A549 (cell line): Measurements from ENCODE around the gene MAML3.
A peak's percentile ranks its signal among the peaks of the same experiment; 100 is the strongest.

Experiments
- BHLHE40 ChIP-seq: IDR thresholded peaks from 2 replicates; pipeline ENCODE4 v1.6.1; 2012; ENCODE audit warnings: low read depth, low read length, inconsistent platforms
- CTCF ChIP-seq: fragments of >200 bp; sonication (Bioruptor Twin); formaldehyde crosslinking; IDR thresholded peaks from 3 replicates; pipeline ENCODE4 v1.5.1; 2016
- EP300 ChIP-seq, 2 experiments: fragments of >200 bp; sonication (Bioruptor Twin); formaldehyde crosslinking; IDR thresholded peaks; 2 replicates in 1 of 2; 3 replicates in 1 of 2; pipeline ENCODE4 v1.6.1; 2016 to 2017
- HOXA7 ChIP-seq: fragments of 250-450 bp; sonication (Bioruptor Pico); IDR thresholded peaks from 2 replicates; pipeline ENCODE4 v1.5.0; 2020; ENCODE audit warnings: mild to moderate bottlenecking, moderate library complexity
- MAFK ChIP-seq: fragments of 450-650 bp; IDR thresholded peaks from 2 replicates; pipeline ENCODE4 v1.6.1; 2014; ENCODE audit not compliant: partially characterized antibody
- MAX ChIP-seq: IDR thresholded peaks from 2 replicates; pipeline ENCODE4 v1.6.1; 2012
- USF2 ChIP-seq: fragments of 450-650 bp; IDR thresholded peaks from 2 replicates; pipeline ENCODE4 v1.6.1; 2014; ENCODE audit warnings: antibody characterized with exemption

GRCh38 chr4:140085062-140085622, 68.8 kb downstream of the MAML3 start:
- TF ChIP-seq CTCF (no peak), MAFK (no peak), USF2 (no peak), EP300 (IDR thresholded peaks at IDR 0.05) (peak; percentile 89 to 92; a peak in 4 of 5 replicates), BHLHE40 (no peak), MAX (peak; percentile 72), HOXA7 (CRISPR knock-in tag) (no peak)
